ENCODE results near the gene NUB1. TPM values are rescaled to one million over a fixed set of nuclear protein-coding genes. Genes with fewer than 3 reads are reported as not detected.

The NUB1 gene
- total and polyA plus RNA-seq, 7 experiments from 2014 or later = 58.1 to 116 (median 80.1) TPM

DNA sequence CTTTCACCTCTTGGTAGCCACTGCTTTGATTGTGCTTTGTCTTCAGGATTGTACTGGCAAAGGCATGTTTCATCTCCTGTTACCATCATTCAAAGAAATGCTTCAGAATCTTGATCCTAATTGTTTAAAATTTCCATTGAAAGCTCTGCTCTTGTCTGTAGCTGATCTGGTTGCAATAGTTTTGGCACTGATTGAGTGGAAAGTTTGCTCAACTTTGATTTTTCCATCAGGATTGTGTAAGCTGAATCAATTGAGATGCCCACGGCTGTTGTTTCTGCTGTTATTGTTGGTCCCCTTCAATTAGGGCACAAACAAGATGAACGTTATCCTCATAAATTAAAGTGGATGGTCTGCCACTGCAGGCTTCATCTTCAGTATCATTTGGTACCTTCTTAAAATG lies 14.6 kb upstream of the NUB1 start:
- intact Hi-C loops (cut with micrococcal nuclease) = no loop called here
- H3K36me3 ChIP-seq (ENCODE audit: control insufficient read depth in 2 of 3, insufficient read depth in 3 of 3, low read length in 3 of 3) = no peaks in the 10 kb centered on the region
- Mint-ChIP-seq H3K4me1 (no peaks in the 10 kb centered on the region), H3K27me3 (peaks cover 0 to 24% (median 0%) of the 10 kb centered on the region in 5 donors), H3K9me3 (peaks cover 0 to 5% (median 0%) of the 10 kb centered on the region in 11 donors), H3K36me3 (peaks cover 0 to 5% (median 0%) of the 10 kb centered on the region in 5 donors), H3K27ac (no peak overlapping the region), H3K4me3 (no peak overlapping the region)
- no peaks in the 10 kb centered on the region for H3K4me1 ChIP-seq (ENCODE audit: control insufficient read depth in 2 of 2, insufficient read depth in 2 of 2, low read length in 2 of 2)
- H3K9me3 ChIP-seq (ENCODE audit: control insufficient read depth in 2 of 3, low read length in 3 of 3) = no peaks in the 10 kb centered on the region
- DNase-seq (no peak), ATAC-seq (no peak)
- no peak overlapping the region for H3K4me3 ChIP-seq (ENCODE audit: low read length)
- ChIA-PET POLR2A (no interaction called here), CTCF (interaction anchor here (1.6 kb wide), 1 partner anchor 10 kb away, joined by 6 read pairs; no protein-coding TSS in a partner anchor)
- H3K27ac ChIP-seq (ENCODE audit: low read depth, low read length) = no peak overlapping the region
- H3K27me3 ChIP-seq (ENCODE audit: control insufficient read depth in 2 of 2, insufficient read depth in 2 of 2, low read length in 2 of 2) = no peaks in the 10 kb centered on the region

DNA sequence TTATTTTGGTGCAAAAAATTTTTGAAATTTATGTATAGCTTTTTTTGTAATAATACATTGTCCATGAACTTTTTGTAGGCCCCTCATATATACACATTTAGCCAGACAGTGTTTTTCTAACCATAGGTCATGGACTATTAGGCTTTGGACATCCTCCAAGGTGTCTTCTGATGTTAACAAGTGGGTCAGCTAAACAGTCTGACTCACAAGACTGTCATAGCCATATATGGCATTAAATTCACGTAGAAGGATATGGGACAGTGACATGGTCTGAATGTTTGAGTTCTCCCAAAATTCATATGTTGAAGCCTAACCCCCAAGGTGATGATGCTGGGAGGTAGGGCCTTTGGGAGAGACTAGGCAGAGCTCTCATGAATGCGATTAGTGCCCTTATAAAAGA lies 14.0 kb upstream of the NUB1 start:
- H3K27me3 Mint-ChIP-seq = peaks cover 0 to 24% (median 0%) of the 10 kb centered on the region in 5 donors

DNA sequence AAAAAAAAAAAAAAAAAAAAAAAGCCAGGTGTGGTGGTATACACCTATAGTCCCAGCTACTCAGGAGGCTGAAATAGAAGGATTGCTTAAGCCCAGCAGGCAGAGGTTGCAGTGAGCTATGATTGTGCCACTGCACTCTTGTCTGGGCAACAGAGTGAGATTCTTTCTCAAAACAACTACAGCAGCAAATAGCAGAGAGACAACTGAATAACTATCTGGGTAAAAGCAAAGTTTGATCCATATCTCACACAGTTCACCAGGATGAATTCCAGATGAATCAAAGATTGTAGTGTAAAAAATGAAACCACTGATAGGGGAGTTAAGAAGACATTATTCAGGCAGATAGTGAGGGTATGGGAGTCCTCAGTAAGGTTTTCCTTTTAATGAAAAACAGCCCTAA lies 11.4 kb upstream of the NUB1 start:
- ChIA-PET CTCF (no interaction called here), POLR2A (no interaction called here)
- H3K4me1 ChIP-seq (ENCODE audit: control insufficient read depth in 2 of 2, insufficient read depth in 2 of 2, low read length in 2 of 2) = no peaks in the 10 kb centered on the region
- intact Hi-C loops (cut with micrococcal nuclease) = no loop called here
- no peak for DNase-seq
- H3K36me3 ChIP-seq (ENCODE audit: control insufficient read depth in 2 of 3, insufficient read depth in 3 of 3, low read length in 3 of 3) = no peaks in the 10 kb centered on the region
- H3K27ac ChIP-seq (ENCODE audit: low read depth, low read length) = no peak overlapping the region
- no peak overlapping the region for H3K27ac Mint-ChIP-seq
- peaks cover 0 to 4% (median 0%) of the 10 kb centered on the region in 5 donors for H3K36me3 Mint-ChIP-seq
- H3K4me1 Mint-ChIP-seq = no peaks in the 10 kb centered on the region
- peaks cover 0 to 5% (median 0%) of the 10 kb centered on the region in 11 donors for H3K9me3 Mint-ChIP-seq
- H3K27me3 Mint-ChIP-seq = peaks cover 0 to 13% (median 0%) of the 10 kb centered on the region in 5 donors
- no peak for ATAC-seq
- H3K4me3 ChIP-seq (ENCODE audit: low read length) = no peak overlapping the region
- H3K9me3 ChIP-seq (ENCODE audit: control insufficient read depth in 2 of 3, low read length in 3 of 3) = no peaks in the 10 kb centered on the region
- no peak overlapping the region for H3K4me3 Mint-ChIP-seq
- H3K27me3 ChIP-seq (ENCODE audit: control insufficient read depth in 2 of 2, insufficient read depth in 2 of 2, low read length in 2 of 2) = no peaks in the 10 kb centered on the region

More for the DNA sequence above, 14.0 kb upstream of the NUB1 start:
- no peak for ATAC-seq
- Mint-ChIP-seq H3K9me3 (peaks cover 0 to 5% (median 0%) of the 10 kb centered on the region in 11 donors), H3K36me3 (peaks cover 0 to 4% (median 0%) of the 10 kb centered on the region in 5 donors), H3K4me3 (no peak overlapping the region), H3K27ac (no peak overlapping the region), H3K4me1 (no peaks in the 10 kb centered on the region)
- DNase-seq = no peak
- no peaks in the 10 kb centered on the region for H3K36me3 ChIP-seq (ENCODE audit: control insufficient read depth in 2 of 3, insufficient read depth in 3 of 3, low read length in 3 of 3)
- no peaks in the 10 kb centered on the region for H3K27me3 ChIP-seq (ENCODE audit: control insufficient read depth in 2 of 2, insufficient read depth in 2 of 2, low read length in 2 of 2)
- POLR2A ChIA-PET = no interaction called here
- H3K9me3 ChIP-seq (ENCODE audit: control insufficient read depth in 2 of 3, low read length in 3 of 3) = no peaks in the 10 kb centered on the region
- H3K27ac ChIP-seq (ENCODE audit: low read depth, low read length) = no peak overlapping the region
- no peaks in the 10 kb centered on the region for H3K4me1 ChIP-seq (ENCODE audit: control insufficient read depth in 2 of 2, insufficient read depth in 2 of 2, low read length in 2 of 2)
- intact Hi-C loops (cut with micrococcal nuclease) = no loop called here
- no peak overlapping the region for H3K4me3 ChIP-seq (ENCODE audit: low read length)
- CTCF ChIA-PET = interaction anchor here (1.6 kb wide), 1 partner anchor 10 kb away, joined by 6 read pairs; no protein-coding TSS in a partner anchor

DNA sequence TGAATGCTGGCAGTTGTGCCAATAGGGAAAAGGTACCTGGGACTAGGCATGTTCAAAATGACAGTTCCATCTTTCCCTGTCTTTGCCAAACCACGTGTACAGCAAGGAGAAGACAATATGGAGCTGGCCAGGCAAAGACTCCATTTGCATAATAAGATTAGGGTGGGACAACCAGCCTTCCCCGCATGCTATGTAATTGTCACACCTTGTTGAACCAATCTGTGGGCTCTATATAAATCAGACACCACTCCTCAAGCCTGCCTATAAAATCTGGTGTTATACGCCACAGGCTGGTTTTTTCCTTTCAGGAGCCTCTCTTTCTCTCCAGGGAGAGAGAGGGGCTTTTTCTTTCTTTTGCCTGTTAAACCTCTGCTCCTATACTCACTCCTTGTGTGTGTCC lies 11.0 kb upstream of the NUB1 start:
- no peaks in the 10 kb centered on the region for H3K9me3 ChIP-seq (ENCODE audit: control insufficient read depth in 2 of 3, low read length in 3 of 3)
- Mint-ChIP-seq H3K9me3 (peaks cover 0 to 5% (median 0%) of the 10 kb centered on the region in 11 donors), H3K4me1 (no peaks in the 10 kb centered on the region), H3K4me3 (no peak overlapping the region), H3K36me3 (peaks cover 0 to 4% (median 0%) of the 10 kb centered on the region in 5 donors), H3K27ac (peak overlapping the region in 1 of 9 donors; percentile 20), H3K27me3 (peaks cover 0 to 12% (median 0%) of the 10 kb centered on the region in 5 donors)
- H3K4me1 ChIP-seq (ENCODE audit: control insufficient read depth in 2 of 2, insufficient read depth in 2 of 2, low read length in 2 of 2) = no peaks in the 10 kb centered on the region
- H3K27me3 ChIP-seq (ENCODE audit: control insufficient read depth in 2 of 2, insufficient read depth in 2 of 2, low read length in 2 of 2) = no peaks in the 10 kb centered on the region
- no peak overlapping the region for H3K4me3 ChIP-seq (ENCODE audit: low read length)
- ChIA-PET CTCF (no interaction called here), POLR2A (no interaction called here)
- intact Hi-C loops (cut with micrococcal nuclease) = no loop called here
- ATAC-seq = no peak
- H3K36me3 ChIP-seq (ENCODE audit: control insufficient read depth in 2 of 3, insufficient read depth in 3 of 3, low read length in 3 of 3) = no peaks in the 10 kb centered on the region
- DNase-seq = no peak
- H3K27ac ChIP-seq (ENCODE audit: low read depth, low read length) = no peak overlapping the region

DNA sequence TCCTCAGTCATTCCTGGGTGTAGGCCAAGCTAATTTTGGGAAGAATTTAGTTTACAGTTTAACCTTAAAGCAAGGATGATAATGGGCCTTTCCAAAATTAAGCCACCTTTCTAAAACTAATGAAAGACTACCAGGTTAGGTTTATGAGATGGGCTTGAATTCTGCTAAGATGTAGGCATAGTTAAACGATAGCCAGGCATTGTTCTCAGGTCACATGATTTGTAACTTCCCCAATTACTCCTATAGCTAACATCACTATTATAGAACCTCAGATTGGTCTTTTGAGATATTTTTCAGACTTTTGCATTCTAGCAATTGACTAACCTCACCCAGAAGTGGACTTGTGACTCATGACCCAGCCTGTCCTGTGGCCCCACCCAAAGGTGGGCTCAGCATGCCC lies 7.0 kb upstream of the NUB1 start:
- intact Hi-C loops (cut with micrococcal nuclease) = no loop called here
- Mint-ChIP-seq H3K9me3 (peaks cover 0 to 10% (median 3%) of the 10 kb centered on the region in 11 donors), H3K27ac (no peak overlapping the region), H3K4me3 (no peak overlapping the region), H3K27me3 (peaks cover 0 to 4% (median 0%) of the 10 kb centered on the region in 5 donors), H3K36me3 (peaks cover 0 to 4% (median under 1%) of the 10 kb centered on the region in 5 donors), H3K4me1 (peaks cover 0 to 2% (median under 1%) of the 10 kb centered on the region in 7 donors)
- Histone ChIP-seq H3K27me3 (ENCODE audit: control insufficient read depth in 2 of 2, insufficient read depth in 2 of 2, low read length in 2 of 2) (no peaks in the 10 kb centered on the region), H3K4me1 (ENCODE audit: control insufficient read depth in 2 of 2, insufficient read depth in 2 of 2, low read length in 2 of 2) (no peaks in the 10 kb centered on the region), H3K36me3 (ENCODE audit: control insufficient read depth in 2 of 3, insufficient read depth in 3 of 3, low read length in 3 of 3) (no peaks in the 10 kb centered on the region), H3K4me3 (ENCODE audit: low read length) (no peak overlapping the region), H3K9me3 (ENCODE audit: control insufficient read depth in 2 of 3, low read length in 3 of 3) (no peaks in the 10 kb centered on the region), H3K27ac (ENCODE audit: low read depth, low read length) (no peak overlapping the region)
- no peak for ATAC-seq
- ChIA-PET CTCF (interaction anchor here (1.0 to 1.2 kb wide), 3 partner anchors 17 to 20 kb away, joined by 3 to 4 read pairs (median 3); no protein-coding TSS in a partner anchor), POLR2A (interaction anchor here (0.6 kb wide), 1 partner anchor 17 kb away, joined by 3 read pairs; no protein-coding TSS in a partner anchor)
- DNase-seq = no peak

DNA sequence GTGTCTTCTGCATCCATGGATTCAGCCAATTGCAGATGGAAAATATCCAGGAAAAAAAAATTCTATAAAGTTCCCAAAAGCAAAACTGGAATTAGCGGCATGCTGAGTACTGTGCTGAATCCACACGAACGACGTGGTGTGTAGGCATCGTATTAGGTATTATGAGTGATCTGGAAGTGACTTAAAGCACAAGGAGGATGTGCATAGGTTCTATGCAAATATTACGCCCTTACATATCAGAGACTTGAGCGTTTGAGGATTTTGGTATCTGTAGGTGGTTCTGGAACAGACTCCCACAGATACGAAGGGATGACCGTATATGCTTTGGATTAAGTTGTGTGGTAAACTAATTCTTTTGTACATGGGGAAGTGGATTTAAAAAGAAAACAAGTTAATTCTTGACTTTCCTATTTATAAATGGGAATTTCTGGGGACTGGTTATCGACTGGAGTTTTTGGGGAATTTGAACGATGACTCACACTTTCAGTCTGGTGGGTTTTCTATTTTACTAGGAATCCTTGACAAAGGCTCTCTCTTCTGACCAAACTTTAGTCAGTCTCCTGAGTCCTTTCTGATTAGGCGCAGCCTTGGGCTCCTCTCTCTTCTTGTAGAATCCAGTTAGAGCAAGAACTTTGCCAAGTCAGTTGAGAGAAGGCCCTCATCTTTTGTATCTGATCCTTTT lies 5.4 kb upstream of the NUB1 start:
- H3K9me3 ChIP-seq (ENCODE audit: control insufficient read depth in 2 of 3, low read length in 3 of 3) = no peaks in the 10 kb centered on the region
- no peaks in the 10 kb centered on the region for H3K36me3 ChIP-seq (ENCODE audit: control insufficient read depth in 2 of 3, insufficient read depth in 3 of 3, low read length in 3 of 3)
- Mint-ChIP-seq H3K36me3 (peaks cover 0 to 8% (median 5%) of the 10 kb centered on the region in 5 donors), H3K9me3 (peaks cover 0 to 14% (median 6%) of the 10 kb centered on the region in 11 donors), H3K4me1 (peaks cover 10 to 17% (median 15%) of the 10 kb centered on the region in 7 donors), H3K27me3 (peaks cover 0 to 4% (median 0%) of the 10 kb centered on the region in 5 donors), H3K4me3 (no peak overlapping the region), H3K27ac (no peak overlapping the region)
- H3K27ac ChIP-seq (ENCODE audit: low read depth, low read length) = no peak overlapping the region
- peaks cover 9% of the 10 kb centered on the region in 2 donors for H3K4me1 ChIP-seq (ENCODE audit: control insufficient read depth in 2 of 2, insufficient read depth in 2 of 2, low read length in 2 of 2)
- no peak overlapping the region for H3K4me3 ChIP-seq (ENCODE audit: low read length)
- ATAC-seq (no peak), DNase-seq (no peak)
- intact Hi-C loops (cut with micrococcal nuclease) = no loop called here
- no peaks in the 10 kb centered on the region for H3K27me3 ChIP-seq (ENCODE audit: control insufficient read depth in 2 of 2, insufficient read depth in 2 of 2, low read length in 2 of 2)
- CTCF ChIA-PET = no interaction called here
- POLR2A ChIA-PET = no interaction called here

DNA sequence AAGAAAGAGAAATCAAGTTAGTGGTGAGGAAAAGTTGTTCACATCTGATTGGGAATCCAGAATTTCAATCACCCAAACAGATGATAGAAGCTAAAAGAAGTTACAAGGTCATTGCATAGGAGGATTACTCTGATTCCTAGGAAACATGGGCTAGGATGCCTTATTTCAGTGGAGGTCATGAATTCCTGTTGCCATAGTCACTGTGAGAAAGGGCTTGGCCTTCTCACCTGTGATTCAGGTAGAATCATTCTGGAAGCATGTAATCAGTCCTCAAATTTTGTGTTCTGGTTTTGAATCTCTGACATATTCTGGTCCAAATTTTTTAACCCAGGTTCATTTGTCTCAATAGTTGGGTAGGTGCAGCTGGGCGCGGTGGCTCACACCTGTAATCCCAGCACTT lies 4.3 kb upstream of the NUB1 start:
- peaks cover 10 to 23% (median 16%) of the 10 kb centered on the region in 7 donors for H3K4me1 Mint-ChIP-seq
- no peak overlapping the region for H3K27ac Mint-ChIP-seq
- POLR2A ChIA-PET = no interaction called here
- H3K9me3 Mint-ChIP-seq = peaks cover 0 to 14% (median 6%) of the 10 kb centered on the region in 11 donors
- H3K36me3 ChIP-seq (ENCODE audit: control insufficient read depth in 2 of 3, insufficient read depth in 3 of 3, low read length in 3 of 3) = no peaks in the 10 kb centered on the region
- CTCF ChIA-PET = no interaction called here
- H3K36me3 Mint-ChIP-seq = peaks cover 0 to 8% (median 5%) of the 10 kb centered on the region in 5 donors
- H3K27ac ChIP-seq (ENCODE audit: low read depth, low read length) = no peak overlapping the region
- no peak overlapping the region for H3K4me3 Mint-ChIP-seq
- DNase-seq (no peak), ATAC-seq (no peak)
- H3K27me3 Mint-ChIP-seq = peaks cover 0 to 4% (median 0%) of the 10 kb centered on the region in 5 donors
- H3K4me3 ChIP-seq (ENCODE audit: low read length) = no peak overlapping the region
- peaks cover 10 to 11% of the 10 kb centered on the region in 2 donors for H3K4me1 ChIP-seq (ENCODE audit: control insufficient read depth in 2 of 2, insufficient read depth in 2 of 2, low read length in 2 of 2)
- no peaks in the 10 kb centered on the region for H3K9me3 ChIP-seq (ENCODE audit: control insufficient read depth in 2 of 3, low read length in 3 of 3)
- no peaks in the 10 kb centered on the region for H3K27me3 ChIP-seq (ENCODE audit: control insufficient read depth in 2 of 2, insufficient read depth in 2 of 2, low read length in 2 of 2)
- intact Hi-C loops (cut with micrococcal nuclease) = no loop called here
